Measurements from ENCODE around the gene ANO3.

The ANO3 gene

GRCh38 chr11:26410706-26411366, 78.9 kb downstream of the ANO3 start:
- in situ Hi-C loops (cut with MboI; ENCODE audit: low sequenced_read_pairs, unreplicated experiment), result no loop called here
- DNase-seq (ENCODE audit: low spot score), result no peak
- no peak for TF ChIP-seq CTCF (IDR thresholded peaks at IDR 0.05; ENCODE audit: borderline replicate concordance, control extremely low read depth, extremely low read depth, insufficient read depth, missing control alignments)

GRCh38 chr11:26412955-26413354, 81.0 kb downstream of the ANO3 start:
- no peak for TF ChIP-seq CTCF (IDR thresholded peaks at IDR 0.05; ENCODE audit: borderline replicate concordance, control extremely low read depth, extremely low read depth, insufficient read depth, missing control alignments)
- DNase-seq (ENCODE audit: low spot score), result no peak
- in situ Hi-C loops (cut with MboI; ENCODE audit: low sequenced_read_pairs, unreplicated experiment), result no loop called here

- in situ Hi-C loops (cut with MboI; ENCODE audit: low sequenced_read_pairs, unreplicated experiment), result no loop called here
- DNase-seq (ENCODE audit: low spot score), result no peak
- no peak for TF ChIP-seq CTCF (IDR thresholded peaks at IDR 0.05; ENCODE audit: borderline replicate concordance, control extremely low read depth, extremely low read depth, insufficient read depth, missing control alignments)
Measured at GRCh38 chr11:26418386-26418912, 86.5 kb downstream of the ANO3 start.

GRCh38 chr11:26420331-26420730, 88.4 kb downstream of the ANO3 start:
- no peak for DNase-seq (ENCODE audit: low spot score)
- in situ Hi-C loops (cut with MboI; ENCODE audit: low sequenced_read_pairs, unreplicated experiment), result no loop called here
- TF ChIP-seq CTCF (IDR thresholded peaks at IDR 0.05; ENCODE audit: borderline replicate concordance, control extremely low read depth, extremely low read depth, insufficient read depth, missing control alignments), result no peak

- no peak for TF ChIP-seq CTCF (IDR thresholded peaks at IDR 0.05; ENCODE audit: borderline replicate concordance, control extremely low read depth, extremely low read depth, insufficient read depth, missing control alignments)
- no peak for DNase-seq (ENCODE audit: low spot score)
Measured at GRCh38 chr11:26424255-26424654, 92.3 kb downstream of the ANO3 start.

GRCh38 chr11:26439854-26440253, 107.9 kb downstream of the ANO3 start:
- TF ChIP-seq CTCF (IDR thresholded peaks at IDR 0.05; ENCODE audit: borderline replicate concordance, control extremely low read depth, extremely low read depth, insufficient read depth, missing control alignments), result no peak
- DNase-seq (ENCODE audit: low spot score), result no peak
- in situ Hi-C loops (cut with MboI; ENCODE audit: low sequenced_read_pairs, unreplicated experiment), result no loop called here

More at GRCh38 chr11:26424255-26424654, 92.3 kb downstream of the ANO3 start:
- in situ Hi-C loops (cut with MboI; ENCODE audit: low sequenced_read_pairs, unreplicated experiment), result no loop called here

Measured in GM13976 (cell line).